HepG2 (cell line): ENCODE data around the gene NEDD4L. TPM values are rescaled to one million over a fixed set of nuclear protein-coding genes. Genes with fewer than 3 reads are reported as not detected.

Source experiments
- BRD4 ChIP-seq: sonication (generic); formaldehyde crosslinking; IDR thresholded peaks from 2 replicates; pipeline ENCODE4 v1.4.0; 2020; ENCODE audit warnings: missing genetic modification reagents
- FOXC1 ChIP-seq: sonication (generic); formaldehyde crosslinking; IDR thresholded peaks from 2 replicates; pipeline ENCODE4 v1.8.0; 2022; ENCODE audit warnings: mild to moderate bottlenecking, missing genetic modification reagents, borderline replicate concordance
- FUBP1 ChIP-seq: sonication (generic); formaldehyde crosslinking; IDR thresholded peaks from 2 replicates; pipeline ENCODE4 v1.5.1; 2020; ENCODE audit warnings: missing genetic modification reagents, mild to moderate bottlenecking, borderline replicate concordance
- GTF3A ChIP-seq: sonication (generic); formaldehyde crosslinking; conservative IDR thresholded peaks from 2 replicates; pipeline ENCODE4 v1.4.0; 2020; ENCODE audit warnings: mild to moderate bottlenecking, missing genetic modification reagents
- HMG20A ChIP-seq: IDR thresholded peaks from 2 replicates; pipeline ENCODE4 v1.6.1; 2016; ENCODE audit warnings: borderline replicate concordance
- HNRNPL ChIP-seq: fragments of 200-400 bp; formaldehyde crosslinking; IDR thresholded peaks from 2 replicates; pipeline ENCODE4 v1.6.1; 2017; ENCODE audit warnings: mild to moderate bottlenecking, low read depth, low read length
- HOXA7 ChIP-seq: sonication (generic); formaldehyde crosslinking; IDR thresholded peaks from 2 replicates; pipeline ENCODE4 v1.8.1; 2022; ENCODE audit warnings: mild to moderate bottlenecking, missing genetic modification reagents, moderate library complexity
- KDM3A ChIP-seq: IDR thresholded peaks from 2 replicates; pipeline ENCODE4 v1.6.1; 2018; ENCODE audit warnings: low read depth, missing compliant biosample characterization
- RAD51 ChIP-seq: fragments of 450-650 bp; IDR thresholded peaks from 2 replicates; pipeline ENCODE4 v1.6.1; 2016; ENCODE audit warnings: borderline replicate concordance
- SMC3 ChIP-seq: IDR thresholded peaks from 2 replicates; pipeline ENCODE4 v1.6.1; 2011; ENCODE audit warnings: low read length, improper control_type of control experiment
- TAF1 ChIP-seq: sonication (generic); formaldehyde crosslinking; IDR thresholded peaks from 2 replicates; pipeline ENCODE4 v1.4.0; 2020; ENCODE audit warnings: missing genetic modification reagents
- TEAD3 ChIP-seq: optimal IDR thresholded peaks from 2 replicates; pipeline ENCODE3; 2016; ENCODE audit warnings: borderline replicate concordance
- TMF1 ChIP-seq: sonication (generic); formaldehyde crosslinking; IDR thresholded peaks from 2 replicates; pipeline ENCODE4 v1.8.1; 2022; ENCODE audit warnings: low read depth, missing genetic modification reagents
- ZNF337 ChIP-seq: sonication (generic); formaldehyde crosslinking; IDR thresholded peaks from 2 replicates; pipeline ENCODE4 v1.5.1; 2020; ENCODE audit warnings: missing genetic modification reagents, low read depth, mild to moderate bottlenecking, borderline replicate concordance
- ZNF510 ChIP-seq: sonication (generic); formaldehyde crosslinking; IDR thresholded peaks from 2 replicates; pipeline ENCODE4 v1.4.0; 2020; ENCODE audit warnings: low read depth, mild to moderate bottlenecking, missing genetic modification reagents
- ZNF7 ChIP-seq: IDR thresholded peaks from 2 replicates; pipeline ENCODE4 v1.6.1; 2016; ENCODE audit warnings: missing biosample characterization, missing genetic modification reagents
- ZNF782 ChIP-seq: sonication (generic); formaldehyde crosslinking; IDR thresholded peaks from 2 replicates; pipeline ENCODE4 v1.4.0; 2020; ENCODE audit warnings: missing genetic modification reagents, mild to moderate bottlenecking, borderline replicate concordance
- polyA plus RNA-seq, 8 experiments: library from polyadenylated mRNA; depleted of rRNA in 3 of 8; stranded (reverse) in 7 of 8; unstranded in 1 of 8; fragments of >200 nt; fragmentation: Illumina TruSeq in 4 of 8; extraction: Trizol in 4 of 8; gene quantifications; 2 replicates each; pipeline versions ENCODE4 v1.2.1 to v1.2.3, GENCODE V29; 2011 to 2016; ENCODE audit warnings: low read depth in 4 of 8, missing spikeins in 1 of 8, mixed read lengths in 1 of 8; ENCODE audit not compliant: insufficient read depth in 1 of 8
- total RNA-seq, 5 experiments: library from RNA; depleted of rRNA; stranded (reverse); fragments of >200 nt; fragmentation: Illumina TruSeq; extraction: Trizol; gene quantifications; 2 replicates each; pipeline ENCODE4 v1.2.3, GENCODE V29; 2016; ENCODE audit warnings: low read depth in 1 of 5
- TF ChIP-seq, protein P1 (sequence below): sonication (generic); formaldehyde crosslinking; IDR thresholded peaks from 2 replicates; pipeline ENCODE4 v1.4.0; 2020; ENCODE audit warnings: mild to moderate bottlenecking, missing genetic modification reagents
- TF ChIP-seq, protein P2 (sequence below): sonication (generic); formaldehyde crosslinking; IDR thresholded peaks from 2 replicates; pipeline ENCODE4 v1.9.0; 2022; ENCODE audit warnings: missing genetic modification reagents, mild to moderate bottlenecking, borderline replicate concordance
- TF ChIP-seq, protein P3 (sequence below): sonication (generic); formaldehyde crosslinking; IDR thresholded peaks from 2 replicates; pipeline ENCODE4 v1.4.0; 2020; ENCODE audit warnings: missing genetic modification reagents

The NEDD4L gene
- total and polyA plus RNA-seq, 2 of the 13 experiments (the other 11 are each of a cell fraction or from before 2014, with no cell fraction given): 168 to 390 TPM

GRCh38 chr18:58413667-58414628 is 369.9 kb downstream of the NEDD4L start (continued):
- TF ChIP-seq, protein P1, sequence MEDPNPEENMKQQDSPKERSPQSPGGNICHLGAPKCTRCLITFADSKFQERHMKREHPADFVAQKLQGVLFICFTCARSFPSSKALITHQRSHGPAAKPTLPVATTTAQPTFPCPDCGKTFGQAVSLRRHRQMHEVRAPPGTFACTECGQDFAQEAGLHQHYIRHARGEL (CRISPR knock-in tag): no peak
- TF ChIP-seq RAD51 (no peak), SMC3 (peak; percentile 53), TEAD3 (CRISPR knock-in tag) (peak; percentile 81), HMG20A (peak; percentile 94), ZNF337 (CRISPR knock-in tag) (peak; percentile 51; the same call in 1 of the 2 replicates), TAF1 (peak; percentile 67), ZNF510 (CRISPR knock-in tag) (peak; percentile 62), ZNF7 (CRISPR knock-in tag) (no peak), ZNF782 (CRISPR knock-in tag) (peak; percentile 79; the same call in 1 of the 2 replicates), TMF1 (CRISPR knock-in tag) (0 out of 2 replicates have a peak, but pooled peaks have one; percentile 84), HOXA7 (CRISPR knock-in tag) (no peak), KDM3A (CRISPR knock-in tag) (peak; percentile 96; the same call in 1 of the 2 replicates), HNRNPL (no peak), FUBP1 (no peak), FOXC1 (CRISPR knock-in tag) (peak; percentile 76; the same call in 1 of the 2 replicates), BRD4 (CRISPR knock-in tag) (peak; percentile 99), GTF3A (CRISPR knock-in tag) (peak; percentile 81; the same call in 1 of the 2 replicates)
- TF ChIP-seq, protein P2, sequence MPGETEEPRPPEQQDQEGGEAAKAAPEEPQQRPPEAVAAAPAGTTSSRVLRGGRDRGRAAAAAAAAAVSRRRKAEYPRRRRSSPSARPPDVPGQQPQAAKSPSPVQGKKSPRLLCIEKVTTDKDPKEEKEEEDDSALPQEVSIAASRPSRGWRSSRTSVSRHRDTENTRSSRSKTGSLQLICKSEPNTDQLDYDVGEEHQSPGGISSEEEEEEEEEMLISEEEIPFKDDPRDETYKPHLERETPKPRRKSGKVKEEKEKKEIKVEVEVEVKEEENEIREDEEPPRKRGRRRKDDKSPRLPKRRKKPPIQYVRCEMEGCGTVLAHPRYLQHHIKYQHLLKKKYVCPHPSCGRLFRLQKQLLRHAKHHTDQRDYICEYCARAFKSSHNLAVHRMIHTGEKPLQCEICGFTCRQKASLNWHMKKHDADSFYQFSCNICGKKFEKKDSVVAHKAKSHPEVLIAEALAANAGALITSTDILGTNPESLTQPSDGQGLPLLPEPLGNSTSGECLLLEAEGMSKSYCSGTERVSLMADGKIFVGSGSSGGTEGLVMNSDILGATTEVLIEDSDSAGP (CRISPR knock-in tag): peak; percentile 81
- TF ChIP-seq, protein P3, sequence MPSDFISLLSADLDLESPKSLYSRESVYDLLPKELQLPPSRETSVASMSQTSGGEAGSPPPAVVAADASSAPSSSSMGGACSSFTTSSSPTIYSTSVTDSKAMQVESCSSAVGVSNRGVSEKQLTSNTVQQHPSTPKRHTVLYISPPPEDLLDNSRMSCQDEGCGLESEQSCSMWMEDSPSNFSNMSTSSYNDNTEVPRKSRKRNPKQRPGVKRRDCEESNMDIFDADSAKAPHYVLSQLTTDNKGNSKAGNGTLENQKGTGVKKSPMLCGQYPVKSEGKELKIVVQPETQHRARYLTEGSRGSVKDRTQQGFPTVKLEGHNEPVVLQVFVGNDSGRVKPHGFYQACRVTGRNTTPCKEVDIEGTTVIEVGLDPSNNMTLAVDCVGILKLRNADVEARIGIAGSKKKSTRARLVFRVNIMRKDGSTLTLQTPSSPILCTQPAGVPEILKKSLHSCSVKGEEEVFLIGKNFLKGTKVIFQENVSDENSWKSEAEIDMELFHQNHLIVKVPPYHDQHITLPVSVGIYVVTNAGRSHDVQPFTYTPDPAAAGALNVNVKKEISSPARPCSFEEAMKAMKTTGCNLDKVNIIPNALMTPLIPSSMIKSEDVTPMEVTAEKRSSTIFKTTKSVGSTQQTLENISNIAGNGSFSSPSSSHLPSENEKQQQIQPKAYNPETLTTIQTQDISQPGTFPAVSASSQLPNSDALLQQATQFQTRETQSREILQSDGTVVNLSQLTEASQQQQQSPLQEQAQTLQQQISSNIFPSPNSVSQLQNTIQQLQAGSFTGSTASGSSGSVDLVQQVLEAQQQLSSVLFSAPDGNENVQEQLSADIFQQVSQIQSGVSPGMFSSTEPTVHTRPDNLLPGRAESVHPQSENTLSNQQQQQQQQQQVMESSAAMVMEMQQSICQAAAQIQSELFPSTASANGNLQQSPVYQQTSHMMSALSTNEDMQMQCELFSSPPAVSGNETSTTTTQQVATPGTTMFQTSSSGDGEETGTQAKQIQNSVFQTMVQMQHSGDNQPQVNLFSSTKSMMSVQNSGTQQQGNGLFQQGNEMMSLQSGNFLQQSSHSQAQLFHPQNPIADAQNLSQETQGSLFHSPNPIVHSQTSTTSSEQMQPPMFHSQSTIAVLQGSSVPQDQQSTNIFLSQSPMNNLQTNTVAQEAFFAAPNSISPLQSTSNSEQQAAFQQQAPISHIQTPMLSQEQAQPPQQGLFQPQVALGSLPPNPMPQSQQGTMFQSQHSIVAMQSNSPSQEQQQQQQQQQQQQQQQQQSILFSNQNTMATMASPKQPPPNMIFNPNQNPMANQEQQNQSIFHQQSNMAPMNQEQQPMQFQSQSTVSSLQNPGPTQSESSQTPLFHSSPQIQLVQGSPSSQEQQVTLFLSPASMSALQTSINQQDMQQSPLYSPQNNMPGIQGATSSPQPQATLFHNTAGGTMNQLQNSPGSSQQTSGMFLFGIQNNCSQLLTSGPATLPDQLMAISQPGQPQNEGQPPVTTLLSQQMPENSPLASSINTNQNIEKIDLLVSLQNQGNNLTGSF (CRISPR knock-in tag): peak; percentile 81; the same call in 1 of the 2 replicates
